MM.1S (cell line): ENCODE data around the gene GJC1.

Source experiments
- CTCF ChIP-seq: fragments of 300-600 bp; sonication (generic); IDR thresholded peaks from 2 replicates; pipeline ENCODE4 v1.5.1; 2016; ENCODE audit warnings: antibody characterized with exemption, low read length, mixed read lengths
- EZH2 ChIP-seq: fragments of 300-600 bp; sonication (generic); optimal IDR thresholded peaks from 2 replicates; pipeline ENCODE3; 2017; ENCODE audit warnings: low read depth, mild to moderate bottlenecking, antibody characterized with exemption, low read length, mixed read lengths

- TF ChIP-seq CTCF, result no peak
- TF ChIP-seq EZH2, result no peak
Observed at GRCh38 chr17:44777394-44778348, 52.4 kb downstream of the GJC1 start.
